HG02798 (cell line): ENCODE results near the gene TMEM91.

ENCODE experiments used
- ATAC-seq: cut with Tn5 transposase; IDR thresholded peaks from one replicate; pipeline ENCODE4 v1.9.1; 2021; ENCODE audit warnings: mild to moderate bottlenecking; ENCODE audit not compliant: unreplicated experiment, poor library complexity

The TMEM91 gene

DNA sequence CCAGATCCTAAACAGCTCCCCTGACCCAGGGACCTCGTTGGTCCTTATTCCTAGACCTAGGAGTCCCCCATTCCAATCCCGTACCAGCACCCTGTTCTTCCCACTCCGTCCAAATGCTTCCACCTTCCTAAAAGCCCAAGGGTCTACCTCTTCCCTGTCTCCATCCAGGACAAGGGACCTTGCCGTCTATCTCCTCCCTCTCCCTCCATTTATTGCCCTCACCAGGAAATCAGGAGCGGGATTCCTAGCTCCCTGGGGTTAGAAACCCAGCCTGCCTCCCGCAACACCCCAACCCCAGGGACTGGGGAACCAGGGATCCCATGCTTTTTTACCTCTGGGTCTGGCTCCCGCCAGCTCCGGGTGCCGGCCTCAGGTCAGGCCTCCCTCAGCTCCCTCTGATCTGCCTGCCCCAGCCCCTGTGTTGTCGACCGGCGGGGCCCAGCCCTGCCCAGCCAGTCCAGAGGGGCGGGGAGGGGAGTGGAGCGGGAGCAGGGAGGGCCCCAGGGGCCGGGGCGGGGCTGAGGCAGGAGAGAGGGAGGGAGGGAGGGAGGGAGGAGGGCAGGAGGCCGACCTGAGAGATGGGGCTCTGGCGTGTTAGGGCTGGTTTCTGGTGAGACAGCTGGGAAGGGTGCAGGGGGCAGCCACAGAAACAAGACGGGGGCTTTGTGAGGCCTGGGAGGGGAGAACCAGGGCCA lies 50.8 kb downstream of the TMEM91 start, which contains the start of gene B3GNT8:
Gene B3GNT8, minus strand, starts transcription at position 423 of the 695 bp plus-strand sequence. CDS start 596 bp downstream, outside the sequence.
- no peak for ATAC-seq

DNA sequence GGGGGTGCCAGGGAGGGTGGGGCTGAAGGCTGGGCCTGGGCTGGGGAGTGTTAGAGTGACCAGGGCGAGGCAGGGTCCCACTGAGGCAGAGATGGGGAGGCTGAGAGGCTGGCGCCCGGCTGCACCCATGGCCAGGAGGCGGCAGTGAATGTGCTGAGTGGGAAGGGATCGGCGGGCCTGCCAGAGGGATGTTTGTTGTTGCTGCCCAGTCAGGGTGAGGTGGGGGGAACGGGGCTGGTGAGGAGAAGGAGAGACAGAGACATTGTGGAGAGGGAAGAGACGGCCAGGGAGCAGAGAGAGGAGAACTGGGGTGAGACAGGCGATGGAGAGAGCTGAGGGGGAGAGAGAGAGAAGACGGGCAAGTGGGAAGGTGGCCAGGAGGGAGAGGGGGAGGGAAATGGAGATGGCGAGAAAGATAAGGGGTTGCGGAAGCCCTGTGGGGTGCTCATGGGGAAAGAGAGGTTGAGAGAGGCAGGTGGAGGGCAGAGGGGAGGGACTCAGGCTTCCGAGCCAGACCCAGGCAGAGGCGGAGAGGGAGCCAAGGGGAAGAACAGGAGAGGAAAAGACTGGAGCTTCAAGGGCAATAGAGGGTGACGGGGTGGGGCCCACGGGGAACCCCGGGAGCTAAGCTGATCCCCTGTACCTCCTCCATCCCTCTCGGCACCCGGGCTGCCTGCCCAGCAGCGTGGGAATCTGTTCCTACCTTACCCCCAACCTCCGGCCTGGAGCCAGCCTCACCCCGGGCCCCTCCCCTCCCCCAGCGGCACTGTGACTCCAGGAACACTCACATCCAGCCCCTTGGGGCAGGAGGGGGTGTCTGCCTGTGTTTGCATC lies 51.5 kb downstream of the TMEM91 start:
- no peak for ATAC-seq

DNA sequence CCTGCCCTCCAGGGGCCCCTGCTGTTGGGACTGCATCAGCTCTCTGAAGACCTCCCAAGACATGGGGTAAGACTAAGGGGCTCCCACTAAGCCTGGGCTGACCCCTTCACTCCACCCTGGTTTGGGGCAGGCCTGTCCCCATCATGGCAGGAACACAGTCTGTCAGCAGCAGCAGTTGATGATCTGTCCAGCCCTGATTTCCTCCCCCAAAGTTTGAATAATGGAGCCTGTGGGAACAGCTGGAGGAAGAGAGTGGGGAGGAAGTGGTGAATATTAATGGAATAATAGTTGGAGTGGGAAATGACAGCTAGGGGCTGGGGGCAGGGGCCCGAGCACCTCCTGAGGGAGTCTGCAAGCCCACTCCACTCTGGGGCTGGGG lies 52.1 kb downstream of the TMEM91 start:
- no peak for ATAC-seq

DNA sequence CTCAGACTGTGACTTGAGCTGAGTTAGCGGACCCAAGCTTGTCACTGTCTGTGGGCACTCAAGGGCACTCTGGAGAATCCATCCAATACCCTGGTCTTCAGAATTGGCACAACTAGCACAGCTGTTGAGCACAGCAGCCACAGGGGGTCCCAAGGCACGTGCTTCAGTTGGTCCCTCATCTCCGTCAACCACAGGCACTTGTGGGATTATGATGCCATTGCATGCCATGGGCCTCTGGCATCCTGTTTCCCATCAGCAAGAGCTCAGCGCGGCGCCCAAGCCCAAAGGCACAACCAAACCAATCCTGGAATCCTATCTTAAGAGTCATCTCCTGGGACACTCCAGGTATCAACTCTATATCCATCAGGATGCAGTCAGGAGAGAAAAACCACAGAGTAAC lies 54.6 kb downstream of the TMEM91 start:
- ATAC-seq: no peak

DNA sequence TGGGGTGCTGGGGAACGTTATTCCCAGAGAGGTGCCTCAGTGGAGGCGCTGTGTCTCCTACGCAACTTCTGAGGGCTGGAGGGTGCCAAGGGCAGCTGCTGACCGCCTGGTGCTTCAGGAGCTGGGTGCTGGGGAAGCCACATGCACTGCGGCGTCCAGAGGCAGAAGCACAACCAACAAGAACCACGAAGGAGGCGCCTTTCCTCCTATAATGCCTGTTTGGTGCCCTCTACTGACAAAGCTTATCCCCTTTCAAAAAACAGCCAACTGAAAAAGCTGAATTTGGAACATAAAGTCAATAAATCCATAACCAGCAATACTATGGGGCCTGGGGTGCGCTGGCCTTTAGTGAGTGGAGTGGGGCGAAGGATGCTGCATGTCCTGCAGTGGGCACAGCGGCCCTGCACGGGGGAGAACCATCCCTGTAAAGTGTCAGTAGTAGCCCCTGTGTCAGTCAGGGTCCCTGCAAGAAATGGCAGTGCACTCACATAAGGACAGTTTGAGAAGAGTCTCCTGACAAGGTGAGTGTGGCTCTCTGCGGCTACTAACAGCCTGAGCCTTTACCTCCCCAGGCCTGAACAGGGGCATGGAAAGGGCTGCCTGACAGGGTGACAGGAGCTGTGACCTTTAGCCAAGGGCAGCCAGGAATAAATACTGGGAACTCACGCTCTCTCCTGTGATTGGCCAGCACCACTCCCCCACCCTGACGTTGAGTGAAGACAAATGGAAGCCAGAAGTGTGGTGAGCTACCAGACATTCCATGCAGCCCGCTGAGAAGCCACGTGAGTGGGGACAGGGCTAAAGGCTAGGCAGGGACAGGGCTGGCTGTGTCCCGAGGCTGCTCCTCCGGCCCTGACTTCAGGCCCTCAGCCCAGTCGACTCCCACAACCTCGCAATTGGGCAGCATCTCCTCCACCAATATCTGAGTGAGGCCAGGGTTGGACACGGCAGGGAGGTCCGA lies 55.4 kb downstream of the TMEM91 start:
- ATAC-seq: no peak

DNA sequence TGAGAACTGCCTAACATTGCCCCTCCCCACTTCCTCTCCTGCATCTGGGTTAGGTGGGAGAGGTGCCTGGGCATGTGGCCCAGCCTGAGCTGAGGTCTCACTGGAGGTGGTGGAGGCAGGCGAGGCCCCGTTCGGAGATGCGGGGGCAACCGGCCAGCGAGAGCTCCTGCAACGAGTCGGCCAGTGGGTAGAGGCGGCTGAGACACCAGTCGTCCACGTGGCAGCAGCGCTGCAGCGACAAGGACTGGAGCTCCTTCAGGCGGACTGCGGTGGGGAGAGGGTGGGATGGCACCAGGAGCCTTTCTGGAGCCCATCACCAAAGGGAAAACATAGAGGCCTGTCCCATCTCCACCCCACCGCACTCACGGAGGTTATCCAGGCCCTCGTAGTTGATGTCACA lies 56.8 kb downstream of the TMEM91 start:
- no peak for ATAC-seq
